HUES48 (cell line): Measurements from ENCODE around the gene CDH13.

Experiments
- H3K27ac ChIP-seq: one replicate; pipeline ENCODE4 v1.7.0; 2013; ENCODE audit warnings: low read depth, low read length, inconsistent platforms
- H3K27me3 ChIP-seq: 2 replicates; pipeline ENCODE4 v1.6.1; 2013; ENCODE audit warnings: mild to moderate bottlenecking, low read length; ENCODE audit not compliant: control insufficient read depth, insufficient read depth
- H3K36me3 ChIP-seq: 2 replicates; pipeline ENCODE4 v1.6.1; 2013; ENCODE audit warnings: low read length; ENCODE audit not compliant: control insufficient read depth, insufficient read depth
- H3K4me1 ChIP-seq: 2 replicates; pipeline ENCODE4 v1.6.1; 2013; ENCODE audit warnings: mild to moderate bottlenecking, low read length; ENCODE audit not compliant: control insufficient read depth, insufficient read depth
- H3K4me3 ChIP-seq: 2 replicates; pipeline ENCODE4 v1.5.1; 2013; ENCODE audit warnings: mild to moderate bottlenecking, low read depth, low read length
- H3K9ac ChIP-seq: 2 replicates; pipeline ENCODE4 v1.6.1; 2013; ENCODE audit warnings: mild to moderate bottlenecking, low read depth, low read length, moderate library complexity
- H3K9me3 ChIP-seq: 2 replicates; pipeline ENCODE4 v1.6.1; 2013; ENCODE audit warnings: low read length; ENCODE audit not compliant: control insufficient read depth, insufficient read depth

The CDH13 gene

DNA sequence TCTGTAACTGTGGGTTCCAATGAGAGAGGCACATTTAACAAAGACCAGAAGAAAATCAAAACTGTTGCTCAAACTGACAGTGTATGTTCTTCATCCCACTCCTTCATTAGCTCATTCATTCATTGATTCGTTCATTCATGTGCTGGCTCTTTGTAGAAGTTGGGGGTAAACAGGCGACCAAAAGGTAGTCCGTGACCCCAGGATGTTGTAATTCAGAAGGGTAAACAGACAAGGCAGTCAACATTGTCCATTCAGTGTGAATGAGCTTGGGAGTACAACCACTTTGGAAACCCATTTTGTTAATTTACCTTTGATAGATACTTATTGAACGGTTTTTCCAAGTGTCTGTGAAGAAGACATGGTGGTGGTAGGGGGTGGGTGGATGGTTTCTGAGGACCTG, 26.1 kb downstream of the CDH13 start:
- Histone ChIP-seq H3K27ac (peak overlapping the region; percentile 29), H3K4me1 (peaks cover 10% of the 10 kb centered on the region; the same call in 1 of the 2 replicates), H3K9ac (no peak overlapping the region), H3K9me3 (no peaks in the 10 kb centered on the region), H3K36me3 (no peaks in the 10 kb centered on the region), H3K4me3 (no peak overlapping the region), H3K27me3 (no peaks in the 10 kb centered on the region)

DNA sequence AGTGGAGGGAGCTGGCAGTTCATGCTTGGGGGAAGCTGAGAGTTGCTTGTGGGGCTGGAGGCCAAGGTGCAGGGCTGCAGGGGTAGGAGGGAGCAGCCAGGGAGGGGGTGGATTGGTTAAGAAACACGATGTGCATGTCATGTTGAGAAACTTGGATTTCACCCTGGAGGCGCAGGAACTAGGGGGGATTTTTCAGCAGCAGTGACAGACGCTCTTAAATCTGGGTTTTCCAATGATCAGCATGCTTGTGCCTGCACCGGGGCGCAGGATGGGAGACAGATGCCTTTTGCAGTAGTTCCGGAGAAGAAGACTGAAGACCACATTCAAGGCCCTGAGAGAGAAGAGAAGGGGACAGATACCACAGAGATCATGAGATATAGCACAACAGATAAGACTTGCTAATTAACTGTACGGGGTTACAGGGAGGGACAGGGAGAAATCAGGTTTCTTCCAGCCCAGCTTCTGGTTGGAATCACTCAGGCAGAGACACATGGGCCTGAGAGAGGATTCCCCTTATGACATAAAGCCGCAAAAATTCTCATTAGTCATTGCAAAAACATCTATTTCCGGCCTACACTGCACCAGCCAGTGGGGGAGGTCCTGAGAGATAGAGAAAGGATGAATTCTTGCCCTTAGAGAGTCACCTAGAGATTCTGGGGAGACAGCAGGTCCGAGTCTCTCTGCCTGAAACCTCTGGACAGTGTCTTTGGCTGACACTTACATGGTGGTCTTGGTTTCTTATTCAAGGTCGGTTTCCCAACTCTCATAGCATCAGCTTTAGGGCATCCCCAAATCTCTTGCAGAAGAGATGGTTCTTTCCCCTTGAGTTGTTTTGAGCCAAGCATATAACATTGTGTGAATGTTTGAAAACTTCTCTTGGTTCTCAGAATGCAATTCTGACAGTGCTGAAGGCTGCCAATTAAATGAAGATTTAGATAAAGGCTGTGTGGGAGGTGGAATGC, 27.1 kb downstream of the CDH13 start:
- Histone ChIP-seq H3K27ac (peak overlapping the region; percentile 73), H3K4me1 (peaks cover 10% of the 10 kb centered on the region; the same call in 1 of the 2 replicates), H3K9ac (no peak overlapping the region), H3K27me3 (no peaks in the 10 kb centered on the region), H3K4me3 (no peak overlapping the region), H3K36me3 (no peaks in the 10 kb centered on the region), H3K9me3 (no peaks in the 10 kb centered on the region)

GRCh38 chr16:82655072-82655714, 28.4 kb downstream of the CDH13 start:
- no peak overlapping the region for H3K9ac ChIP-seq
- H3K4me1 ChIP-seq = peaks cover 10% of the 10 kb centered on the region; the same call in 1 of the 2 replicates
- no peak overlapping the region for H3K4me3 ChIP-seq
- no peaks in the 10 kb centered on the region for H3K27me3 ChIP-seq
- H3K9me3 ChIP-seq = no peaks in the 10 kb centered on the region
- no peaks in the 10 kb centered on the region for H3K36me3 ChIP-seq
- no peak overlapping the region for H3K27ac ChIP-seq

DNA sequence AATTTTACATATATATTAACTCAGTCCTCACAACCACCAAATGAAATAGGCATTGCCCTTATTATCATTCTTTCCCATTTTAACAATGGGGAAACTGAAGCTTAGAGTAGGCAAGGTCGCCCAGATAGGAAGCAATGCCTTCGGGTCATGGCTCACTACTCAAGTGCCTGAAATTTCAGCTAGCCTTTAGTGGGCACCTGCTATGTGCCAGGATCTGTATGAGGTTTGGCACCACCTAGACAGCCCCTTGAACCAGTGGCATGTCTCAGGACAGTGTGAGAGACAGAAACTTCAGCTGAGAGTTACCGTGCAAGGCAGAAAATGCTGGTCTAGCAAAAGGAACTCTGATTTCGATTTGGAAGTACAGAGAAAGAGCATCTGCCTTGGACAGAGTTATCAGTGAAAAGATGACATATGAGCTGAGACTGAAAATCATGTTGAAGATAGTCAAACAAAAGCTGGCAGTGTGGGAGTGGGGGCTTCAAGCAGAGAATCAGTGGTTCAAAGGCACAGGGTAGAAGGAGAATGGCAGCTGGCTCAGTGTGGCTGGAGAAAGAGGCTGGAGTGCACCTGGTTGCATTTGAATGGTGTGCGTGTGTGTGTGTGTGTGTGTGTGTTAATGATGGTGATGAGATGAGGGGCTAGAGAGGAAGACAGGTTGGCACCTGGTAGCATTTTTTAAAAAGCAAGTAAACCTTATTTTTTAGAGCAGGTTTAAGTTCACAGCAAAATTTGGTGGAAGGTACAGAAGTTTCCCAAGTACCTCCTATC, 29.1 kb downstream of the CDH13 start:
- Histone ChIP-seq H3K27me3 (no peaks in the 10 kb centered on the region), H3K9me3 (no peaks in the 10 kb centered on the region), H3K4me1 (peaks cover 10% of the 10 kb centered on the region; the same call in 1 of the 2 replicates), H3K36me3 (no peaks in the 10 kb centered on the region), H3K9ac (no peak overlapping the region), H3K27ac (no peak overlapping the region), H3K4me3 (no peak overlapping the region)

DNA sequence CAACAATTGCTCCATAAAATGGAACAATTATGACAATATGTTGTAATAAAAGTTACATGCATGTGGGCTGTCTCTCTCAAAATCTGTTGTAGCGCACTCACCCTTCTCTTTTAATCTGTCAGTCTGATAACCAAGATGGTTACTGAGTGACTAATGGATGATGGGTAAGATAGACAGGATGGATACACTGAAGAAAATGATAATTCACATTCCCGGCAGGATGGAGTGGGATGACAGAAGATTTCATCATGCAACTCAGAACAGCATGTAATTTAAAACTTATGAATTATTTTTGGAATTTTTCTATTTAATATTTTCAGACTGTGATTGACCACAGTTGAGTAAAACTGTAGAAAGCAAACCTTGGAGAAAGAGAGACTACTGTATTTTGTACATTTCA, 30.5 kb downstream of the CDH13 start:
- Histone ChIP-seq H3K4me3 (no peak overlapping the region), H3K36me3 (no peaks in the 10 kb centered on the region), H3K27ac (no peak overlapping the region), H3K9me3 (no peaks in the 10 kb centered on the region), H3K9ac (no peak overlapping the region), H3K4me1 (peaks cover 10% of the 10 kb centered on the region; the same call in 1 of the 2 replicates), H3K27me3 (no peaks in the 10 kb centered on the region)

GRCh38 chr16:82657786-82658185, 31.0 kb downstream of the CDH13 start:
- H3K27me3 ChIP-seq = no peaks in the 10 kb centered on the region
- H3K27ac ChIP-seq = no peak overlapping the region
- H3K9me3 ChIP-seq = no peaks in the 10 kb centered on the region
- H3K4me1 ChIP-seq = peaks cover 10% of the 10 kb centered on the region; the same call in 1 of the 2 replicates
- H3K9ac ChIP-seq = no peak overlapping the region
- no peak overlapping the region for H3K4me3 ChIP-seq
- no peaks in the 10 kb centered on the region for H3K36me3 ChIP-seq

DNA sequence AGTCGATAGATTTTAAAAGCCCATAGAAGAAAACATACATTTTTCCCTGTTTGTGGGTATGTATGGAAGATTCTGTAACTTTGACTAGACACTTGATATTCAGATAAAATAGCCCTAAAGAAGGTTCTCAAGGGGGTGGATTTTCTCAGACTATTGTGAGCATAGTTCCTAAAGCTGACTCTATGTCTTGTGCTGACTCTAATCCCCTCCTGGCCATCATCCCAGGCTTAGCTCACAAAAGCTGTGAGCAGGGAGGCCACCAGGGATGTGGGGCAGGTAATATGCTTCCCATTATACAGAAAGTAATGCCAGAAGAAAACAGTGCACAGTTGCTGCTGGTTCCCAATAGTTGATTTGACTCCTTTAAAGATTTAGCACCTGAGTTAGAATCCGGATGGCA, 32.0 kb downstream of the CDH13 start:
- peaks cover 6% of the 10 kb centered on the region; the same call in 1 of the 2 replicates for H3K4me1 ChIP-seq
- no peak overlapping the region for H3K9ac ChIP-seq
- no peaks in the 10 kb centered on the region for H3K36me3 ChIP-seq
- H3K4me3 ChIP-seq = no peak overlapping the region
- no peaks in the 10 kb centered on the region for H3K9me3 ChIP-seq
- no peaks in the 10 kb centered on the region for H3K27me3 ChIP-seq
- no peak overlapping the region for H3K27ac ChIP-seq

GRCh38 chr16:82660075-82660645, 33.4 kb downstream of the CDH13 start:
- Histone ChIP-seq H3K9ac (no peak overlapping the region), H3K36me3 (no peaks in the 10 kb centered on the region), H3K9me3 (no peaks in the 10 kb centered on the region), H3K27me3 (no peaks in the 10 kb centered on the region), H3K4me1 (no peaks in the 10 kb centered on the region; the same call in 1 of the 2 replicates), H3K4me3 (no peak overlapping the region), H3K27ac (no peak overlapping the region)

DNA sequence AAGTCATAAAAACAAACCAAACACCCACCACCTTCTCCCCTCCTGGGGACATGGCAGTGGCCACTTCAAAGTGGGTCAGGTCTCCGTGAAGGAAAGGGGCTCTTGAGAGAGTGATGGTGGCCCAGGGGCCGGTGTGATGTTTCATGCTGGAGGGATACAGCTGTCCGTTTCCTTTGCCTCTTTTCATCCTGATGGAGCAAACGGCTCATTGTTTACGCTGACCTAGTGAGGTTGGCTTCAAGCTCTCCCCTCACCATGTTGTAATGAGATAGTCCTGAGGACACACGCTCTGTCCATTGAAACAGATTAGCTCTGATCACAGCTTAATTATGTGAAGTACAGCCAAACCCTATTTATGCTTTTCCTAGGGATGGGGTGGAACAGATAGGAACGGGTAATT, 34.2 kb downstream of the CDH13 start:
- no peak overlapping the region for H3K4me3 ChIP-seq
- no peaks in the 10 kb centered on the region for H3K27me3 ChIP-seq
- no peaks in the 10 kb centered on the region for H3K9me3 ChIP-seq

DNA sequence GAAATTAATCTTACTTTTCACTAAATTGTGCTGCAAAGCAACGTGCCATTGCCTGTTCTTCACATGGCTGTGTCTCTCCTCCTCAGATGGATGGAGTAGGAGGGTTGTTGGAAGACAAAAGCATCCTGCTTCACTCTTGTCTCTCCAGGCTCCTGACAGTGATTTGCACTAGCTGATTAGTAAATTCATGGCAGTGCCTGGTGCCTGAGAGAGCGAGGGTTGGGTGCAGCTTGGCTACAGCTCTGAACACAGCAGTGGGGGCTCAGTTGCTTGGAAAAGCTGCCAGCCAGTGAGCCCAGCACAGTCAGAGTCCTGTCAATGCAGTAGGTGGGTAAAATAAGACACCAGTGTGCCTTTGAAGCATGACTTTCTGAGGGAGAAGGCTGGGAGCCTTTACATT, 37.4 kb downstream of the CDH13 start:
- Histone ChIP-seq H3K9me3 (no peaks in the 10 kb centered on the region), H3K4me3 (no peak overlapping the region), H3K27me3 (no peaks in the 10 kb centered on the region)

More for the DNA sequence above, 34.2 kb downstream of the CDH13 start:
- Histone ChIP-seq H3K9ac (no peak overlapping the region), H3K36me3 (no peaks in the 10 kb centered on the region), H3K4me1 (no peaks in the 10 kb centered on the region), H3K27ac (no peak overlapping the region)

More for the DNA sequence above, 37.4 kb downstream of the CDH13 start:
- H3K9ac ChIP-seq = no peak overlapping the region
- no peaks in the 10 kb centered on the region for H3K4me1 ChIP-seq
- no peaks in the 10 kb centered on the region for H3K36me3 ChIP-seq
- no peak overlapping the region for H3K27ac ChIP-seq
